Panc1 (cell line): ENCODE results near the gene FNIP1. TPM values are rescaled to one million over a fixed set of nuclear protein-coding genes. Genes with fewer than 3 reads are reported as not detected.

Experiments
- ATAC-seq: fragments of 200-7000 bp; cut with Tn5 transposase; 2 replicates; pipeline ENCODE4 v1.9.1; 2020; ENCODE audit warnings: mild to moderate bottlenecking, moderate library complexity
- BruUV-seq: library from RNA; stranded (reverse); fragments of 400-500 nt; replicated peaks from 2 replicates; lab custom pipeline; 2021; lab: Mats Ljungman, UMichigan
- CTCF ChIA-PET: fragments of 300-600 bp; sonication (Branson Sonifier 250); formaldehyde crosslinking; loops from one replicate; lab custom pipeline; 2022; ENCODE audit warnings: antibody characterized with exemption; lab: Charles Lee
- POLR2A ChIA-PET: fragments of 300-600 bp; sonication (Branson Sonifier 250); formaldehyde crosslinking; loops from one replicate; lab custom pipeline; 2022; ENCODE audit warnings: antibody characterized with exemption; lab: Charles Lee
- DNase-seq: peaks from one replicate; pipeline ENCODE4 v3.0.0-alpha.2; 2010; ENCODE audit warnings: low read depth, low spot score
- H3K27ac ChIP-seq: 2 replicates; pipeline ENCODE4 v1.5.1; 2011; ENCODE audit warnings: mild to moderate bottlenecking, low read length, inconsistent platforms
- H3K27me3 ChIP-seq: fragments of 200-500 bp; sonication (Bioruptor generic); 2 replicates; pipeline ENCODE4 v1.6.0; 2014; ENCODE audit warnings: low read length, inconsistent platforms; ENCODE audit not compliant: control insufficient read depth, insufficient read depth
- H3K36me3 ChIP-seq: fragments of 200-500 bp; sonication (Bioruptor generic); 2 replicates; pipeline ENCODE4 v1.5.1; 2014; ENCODE audit warnings: inconsistent platforms, mild to moderate bottlenecking, low read length, moderate library complexity; ENCODE audit not compliant: control insufficient read depth, insufficient read depth
- H3K4me1 ChIP-seq: 2 replicates; pipeline ENCODE4 v1.5.1; 2011; ENCODE audit warnings: inconsistent platforms, mild to moderate bottlenecking, low read length, moderate library complexity; ENCODE audit not compliant: control insufficient read depth, insufficient read depth
- H3K4me3 ChIP-seq, 2 experiments: 2 replicates each; pipeline ENCODE4 v1.5.1; 2011 to 2012; ENCODE audit warnings: low read depth in 2 of 2, low read length in 2 of 2, mild to moderate bottlenecking in 2 of 2, inconsistent platforms in 1 of 2, moderate library complexity in 1 of 2
- H3K9me3 ChIP-seq: fragments of 200-500 bp; sonication (Bioruptor generic); 2 replicates; pipeline ENCODE4 v1.5.1; 2014; ENCODE audit warnings: low read depth, mild to moderate bottlenecking, inconsistent platforms, low read length, moderate library complexity; ENCODE audit not compliant: control insufficient read depth, insufficient read depth
- CTCF ChIP-seq: fragments of 450-650 bp; IDR thresholded peaks from 2 replicates; pipeline ENCODE4 v1.5.1; 2017; ENCODE audit warnings: mild to moderate bottlenecking
- POLR2AphosphoS5 ChIP-seq: IDR thresholded peaks from 2 replicates; pipeline ENCODE4 v1.6.1; 2012; ENCODE audit warnings: mild to moderate bottlenecking, low read depth, low read length, moderate library complexity
- REST ChIP-seq, 2 experiments: IDR thresholded peaks; 2 replicates each; pipeline ENCODE4 v1.6.1; 2011 to 2012; ENCODE audit warnings: low read depth in 2 of 2, control low read depth in 1 of 2, low read length in 1 of 2, mild to moderate bottlenecking in 1 of 2, moderate library complexity in 1 of 2; ENCODE audit not compliant: insufficient read depth in 1 of 2
- SIN3A ChIP-seq: IDR thresholded peaks from 2 replicates; pipeline ENCODE4 v1.6.1; 2012; ENCODE audit warnings: low read depth, mild to moderate bottlenecking, low read length, moderate library complexity, borderline replicate concordance; ENCODE audit not compliant: insufficient read depth
- TCF7L2 ChIP-seq: IDR thresholded peaks from 2 replicates; pipeline ENCODE4 v1.6.1; 2011; ENCODE audit warnings: mild to moderate bottlenecking, low read depth, low read length, inconsistent platforms
- in situ Hi-C: cut with HindIII; loops from 2 replicates; pipeline ENCODE4 v1.10.0; 2016; ENCODE audit warnings: low sequenced_read_pairs, low pct_unique_long_range_greater_than_20kb
- intact Hi-C: fragments of 100-400 bp; cut with micrococcal nuclease; formaldehyde crosslinking; loops from one replicate; pipeline ENCODE4 v1.10.0; 2022; ENCODE audit not compliant: unreplicated experiment
- total RNA-seq: library from RNA; stranded (reverse); gene quantifications from one replicate; pipeline ENCODE4 v1.2.1, GENCODE V29; 2021; ENCODE audit not compliant: unreplicated experiment

Gene FNIP1
- total RNA-seq, 1 experiment from 2014 or later: 48.3 TPM

- intact Hi-C loops (no loop called here), in situ Hi-C loops (no loop called here)
- Histone ChIP-seq H3K9me3 (no peaks in the 10 kb centered on the region), H3K27ac (no peak overlapping the region), H3K4me1 (no peaks in the 10 kb centered on the region), H3K4me3 (no peak overlapping the region), H3K36me3 (peaks cover 29% of the 10 kb centered on the region), H3K27me3 (no peaks in the 10 kb centered on the region)
- ChIA-PET POLR2A (interaction anchor here (0.5 kb wide), 1 partner anchor 32 kb away, joined by 4 read pairs; no protein-coding TSS in a partner anchor), CTCF (no interaction called here)
- DNase-seq: no peak
- no peak for TF ChIP-seq REST (IDR thresholded peaks at IDR 0.05; ENCODE audit: insufficient read depth in 1 of 2, low read depth in 2 of 2, low read length in 1 of 2)
- TF ChIP-seq SIN3A: no peak
- no peak for TF ChIP-seq POLR2AphosphoS5
- no peak for TF ChIP-seq TCF7L2
- TF ChIP-seq CTCF: no peak
- ATAC-seq: no peak
- no TSS peak for BruUV-seq
Measured at GRCh38 chr5:131709043-131709442, 87.8 kb downstream of the FNIP1 start.

GRCh38 chr5:131706281-131706680, 90.5 kb downstream of the FNIP1 start:
- CTCF ChIA-PET: no interaction called here
- no peak overlapping the region for H3K4me3 ChIP-seq
- intact Hi-C loops: no loop called here
- BruUV-seq: no TSS peak
- ATAC-seq (no peak), DNase-seq (no peak)
- H3K27me3 ChIP-seq: no peaks in the 10 kb centered on the region
- H3K36me3 ChIP-seq: peaks cover 40% of the 10 kb centered on the region
- in situ Hi-C loops: no loop called here
- TF ChIP-seq TCF7L2: no peak
- no peak for TF ChIP-seq POLR2AphosphoS5
- TF ChIP-seq REST (IDR thresholded peaks at IDR 0.05; ENCODE audit: insufficient read depth in 1 of 2, low read depth in 2 of 2, low read length in 1 of 2): no peak
- no peak for TF ChIP-seq CTCF
- TF ChIP-seq SIN3A: no peak
- H3K4me1 ChIP-seq: no peaks in the 10 kb centered on the region
- POLR2A ChIA-PET: no interaction called here
- H3K9me3 ChIP-seq: no peaks in the 10 kb centered on the region
- no peak overlapping the region for H3K27ac ChIP-seq
